Raji (cell line): ENCODE data around the gene DROSHA.

Source experiments
- POLR2A ChIP-seq: IDR thresholded peaks from 2 replicates; pipeline ENCODE4 v1.6.1; 2011; ENCODE audit warnings: low read depth, low read length, control low read depth; ENCODE audit not compliant: insufficient read depth

The DROSHA gene

GRCh38 chr5:31531543-31531887, 378 bp downstream of the DROSHA start:
- TF ChIP-seq POLR2A = no peak

- no peak for TF ChIP-seq POLR2A
These were observed 1.2 kb downstream of the DROSHA start for GRCh38 chr5:31530541-31531265.

GRCh38 chr5:31523041-31523440, 8.9 kb downstream of the DROSHA start:
- no peak for TF ChIP-seq POLR2A

- TF ChIP-seq POLR2A = no peak
These were observed 15.1 kb downstream of the DROSHA start for GRCh38 chr5:31516802-31517201.

- TF ChIP-seq POLR2A = no peak
These were observed 20.6 kb downstream of the DROSHA start for GRCh38 chr5:31511305-31511704.

GRCh38 chr5:31504529-31504928, 27.4 kb downstream of the DROSHA start:
- TF ChIP-seq POLR2A = no peak

- no peak for TF ChIP-seq POLR2A
These were observed 29.4 kb downstream of the DROSHA start for GRCh38 chr5:31502506-31502905.

GRCh38 chr5:31500256-31500655, 31.6 kb downstream of the DROSHA start:
- TF ChIP-seq POLR2A = no peak

GRCh38 chr5:31496891-31497290, 35.0 kb downstream of the DROSHA start:
- TF ChIP-seq POLR2A = no peak

GRCh38 chr5:31496301-31496700, 35.6 kb downstream of the DROSHA start:
- TF ChIP-seq POLR2A = no peak

- no peak for TF ChIP-seq POLR2A
These were observed 36.6 kb downstream of the DROSHA start for GRCh38 chr5:31495336-31495735.

GRCh38 chr5:31492869-31493268, 39.0 kb downstream of the DROSHA start:
- no peak for TF ChIP-seq POLR2A

- no peak for TF ChIP-seq POLR2A
These were observed 44.4 kb downstream of the DROSHA start for GRCh38 chr5:31487506-31487905.

- no peak for TF ChIP-seq POLR2A
These were observed 45.5 kb downstream of the DROSHA start for GRCh38 chr5:31486441-31486840.

- no peak for TF ChIP-seq POLR2A
These were observed 46.3 kb downstream of the DROSHA start for GRCh38 chr5:31485376-31486207.

- no peak for TF ChIP-seq POLR2A
These were observed 50.2 kb downstream of the DROSHA start for GRCh38 chr5:31481531-31482165.
